ENCODE results near the gene MAP3K3.
A peak's percentile ranks its signal among the peaks of the same experiment; 100 is the strongest.

The MAP3K3 gene

DNA sequence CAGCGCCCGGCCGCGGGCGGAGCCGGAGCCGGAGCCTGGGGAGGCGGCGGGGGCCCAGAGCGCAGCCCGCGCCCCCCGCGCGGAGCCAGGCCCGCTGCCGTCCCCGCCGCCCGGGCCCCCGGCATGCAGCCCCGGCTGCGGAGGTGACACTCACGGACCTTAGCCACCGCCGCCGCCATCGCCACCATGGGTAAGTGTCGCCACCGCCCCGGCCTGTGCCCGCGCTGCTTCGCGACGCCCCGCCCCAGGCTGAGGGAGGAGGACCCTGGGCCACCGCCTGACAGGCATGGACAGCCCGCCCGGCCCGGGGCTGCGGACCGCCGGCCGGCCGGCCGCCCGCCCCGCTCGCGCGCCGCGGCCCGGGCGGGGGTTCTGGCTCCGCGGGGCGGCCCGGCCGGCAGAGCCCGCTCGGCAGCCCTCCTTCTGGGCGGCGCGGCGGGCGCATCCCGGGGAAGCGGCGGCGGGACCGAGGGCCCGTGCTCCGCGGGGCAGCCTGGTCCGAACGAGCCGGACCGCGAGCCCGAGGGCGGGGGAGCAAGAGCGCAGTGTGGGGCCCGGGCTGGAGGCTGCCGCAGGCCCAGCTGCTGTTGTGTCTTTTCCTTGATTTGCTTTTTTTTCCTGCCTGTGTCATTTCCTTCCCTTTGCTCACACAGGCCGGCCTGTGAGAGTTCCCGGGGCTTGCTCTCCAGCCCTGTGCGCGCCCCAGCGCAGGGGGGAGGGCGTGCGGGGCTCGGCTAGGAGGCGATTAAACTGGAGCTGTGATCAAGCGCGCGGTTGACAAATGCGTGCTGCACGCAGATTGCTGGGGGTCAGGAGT lies 565 bp downstream of the MAP3K3 start:
- H3K4me3 ChIP-seq (ENCODE audit: low read depth, low read length): peak overlapping the region; percentile 82

DNA sequence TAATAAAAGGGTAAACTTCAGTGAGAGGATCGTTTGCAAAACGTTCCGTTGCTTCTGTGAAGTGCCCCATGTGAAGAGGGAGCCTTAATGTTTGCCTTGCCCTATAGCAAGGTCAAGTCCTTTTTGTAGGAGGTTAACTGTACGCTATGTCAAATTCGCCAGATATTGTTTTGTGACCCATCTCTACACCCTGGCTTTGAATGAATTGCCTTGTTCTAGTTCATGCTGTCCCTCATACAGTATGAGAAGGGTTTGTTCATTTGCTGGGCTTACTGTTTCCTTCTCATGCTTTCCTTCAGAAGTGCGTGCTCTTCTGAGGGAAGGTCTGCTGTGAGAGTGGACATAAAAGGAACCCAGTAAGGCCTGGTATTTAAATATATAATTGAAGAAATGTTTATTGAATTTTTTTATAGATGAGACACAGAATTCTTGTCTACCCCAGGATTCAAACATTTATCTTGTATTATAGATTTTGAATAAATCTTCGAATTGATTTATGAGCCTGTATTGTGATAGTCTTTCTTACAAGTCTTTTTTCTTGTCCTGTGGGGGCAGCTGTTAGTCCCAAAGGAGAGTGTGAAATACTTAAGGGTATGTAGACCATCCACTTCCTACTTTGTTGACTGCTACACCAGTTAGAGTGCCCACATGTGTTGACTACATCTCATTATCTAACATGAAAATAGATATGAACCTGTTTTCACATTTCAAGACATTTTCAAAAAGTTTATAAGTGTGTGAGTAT lies 1.7 kb downstream of the MAP3K3 start:
- peak overlapping the region; percentile 82 for H3K4me3 ChIP-seq (ENCODE audit: low read depth, low read length)

DNA sequence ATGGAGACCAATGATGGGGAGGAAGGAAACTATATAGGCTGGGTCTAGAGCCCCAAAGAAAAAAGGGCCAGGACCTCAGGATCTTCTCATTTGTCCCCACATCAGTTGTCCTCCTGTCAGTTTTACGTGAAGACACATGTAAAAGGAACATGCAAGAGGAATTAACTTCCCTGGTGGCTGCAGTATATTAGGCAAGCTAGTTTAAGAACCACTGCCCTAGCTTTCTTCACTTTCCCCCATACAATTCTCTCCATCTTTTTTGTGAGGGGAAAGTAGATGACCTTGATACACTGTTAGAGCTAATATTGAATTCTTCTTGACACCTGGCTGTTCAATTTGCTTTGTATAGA lies 2.3 kb downstream of the MAP3K3 start:
- H3K4me3 ChIP-seq (ENCODE audit: low read depth, low read length): no peak overlapping the region

DNA sequence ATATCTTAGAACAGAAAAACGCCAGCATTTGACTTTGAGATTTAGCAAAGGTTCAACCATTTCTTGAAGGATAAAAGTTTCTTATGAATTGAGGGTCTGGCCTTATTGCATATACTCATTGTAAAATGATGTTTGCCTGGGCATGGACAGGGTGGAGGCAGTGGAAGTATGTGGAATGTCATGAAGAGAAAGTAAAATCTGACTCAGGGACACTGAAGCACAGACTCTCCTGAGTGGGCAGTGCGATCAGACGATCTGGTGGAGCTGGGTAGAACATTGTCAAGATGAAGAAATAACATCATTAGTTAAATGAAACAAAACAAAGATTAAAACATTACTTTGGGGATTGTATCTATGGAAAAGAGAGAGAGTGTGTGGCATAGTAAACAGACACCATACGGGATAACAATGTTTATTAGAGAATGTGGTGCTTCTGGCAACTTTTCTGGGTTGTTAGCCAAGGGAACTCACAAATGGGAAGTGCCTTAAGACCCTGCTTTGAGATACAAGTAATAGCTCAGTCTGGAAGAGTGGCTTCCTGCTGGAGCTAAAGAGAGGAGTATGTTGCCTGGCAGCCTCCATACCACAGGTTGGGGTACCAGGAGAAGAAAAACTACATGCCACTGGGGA lies 4.4 kb downstream of the MAP3K3 start:
- no peak overlapping the region for H3K4me3 ChIP-seq (ENCODE audit: low read depth, low read length)

DNA sequence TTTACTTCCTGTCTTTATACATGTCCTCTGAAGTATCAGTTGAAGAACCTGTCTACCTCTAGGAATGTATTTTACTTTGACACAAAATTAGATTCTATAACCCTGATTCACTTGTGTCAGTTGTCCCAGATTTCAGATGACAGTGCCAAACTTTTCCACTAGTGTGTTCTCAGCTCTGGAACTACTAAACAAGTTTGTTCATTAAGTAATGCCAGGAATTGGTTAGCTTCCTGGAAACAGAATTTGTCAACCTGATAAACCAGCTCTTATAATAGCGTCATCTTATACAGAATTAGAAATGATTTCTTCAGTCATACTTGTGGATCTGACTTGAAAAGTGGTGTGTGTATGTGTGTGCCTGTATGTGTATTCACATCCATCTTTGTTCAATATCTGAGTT lies 7.4 kb downstream of the MAP3K3 start:
- no peak overlapping the region for H3K4me3 ChIP-seq (ENCODE audit: low read depth, low read length)

DNA sequence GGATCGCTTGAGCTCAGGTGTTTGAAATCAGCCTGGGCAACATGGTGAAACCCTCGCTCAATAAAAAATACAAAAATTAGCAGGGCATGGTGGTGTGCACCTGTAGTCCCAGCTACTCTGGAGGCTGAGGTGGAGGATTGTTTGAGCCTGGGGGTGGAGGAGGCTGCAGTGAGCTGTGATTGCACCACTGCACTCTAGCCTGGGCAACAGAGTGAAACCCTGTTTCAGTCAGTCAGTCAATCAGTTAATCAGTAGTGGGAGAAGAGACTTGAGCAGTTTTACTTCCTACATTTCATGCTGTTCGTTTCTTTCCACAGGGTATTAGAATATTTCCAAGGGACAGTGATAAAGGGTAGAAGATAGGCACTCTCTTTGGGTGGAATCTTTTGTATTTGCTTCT lies 8.8 kb downstream of the MAP3K3 start:
- H3K4me3 ChIP-seq (ENCODE audit: low read depth, low read length): no peak overlapping the region

DNA sequence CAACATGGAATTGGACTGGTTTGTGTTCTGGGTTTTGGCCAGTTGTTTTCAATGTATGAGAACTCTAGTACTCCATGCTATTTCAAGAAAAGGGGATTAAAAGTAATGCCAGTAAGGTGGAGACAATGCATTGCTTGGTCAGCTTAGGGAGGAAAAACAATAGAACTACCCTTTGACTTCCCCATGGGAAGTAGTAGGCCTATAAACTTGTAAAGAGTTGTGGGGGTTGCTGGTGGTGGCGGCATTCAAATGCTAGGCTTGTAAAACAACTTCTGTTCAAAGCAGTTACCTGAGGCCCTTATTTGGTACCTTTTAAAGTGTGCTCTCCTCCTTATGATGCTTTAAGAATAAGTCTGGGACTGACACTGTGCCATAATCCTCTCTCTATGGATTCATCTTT lies 9.4 kb downstream of the MAP3K3 start:
- no peak overlapping the region for H3K4me3 ChIP-seq (ENCODE audit: low read depth, low read length)

DNA sequence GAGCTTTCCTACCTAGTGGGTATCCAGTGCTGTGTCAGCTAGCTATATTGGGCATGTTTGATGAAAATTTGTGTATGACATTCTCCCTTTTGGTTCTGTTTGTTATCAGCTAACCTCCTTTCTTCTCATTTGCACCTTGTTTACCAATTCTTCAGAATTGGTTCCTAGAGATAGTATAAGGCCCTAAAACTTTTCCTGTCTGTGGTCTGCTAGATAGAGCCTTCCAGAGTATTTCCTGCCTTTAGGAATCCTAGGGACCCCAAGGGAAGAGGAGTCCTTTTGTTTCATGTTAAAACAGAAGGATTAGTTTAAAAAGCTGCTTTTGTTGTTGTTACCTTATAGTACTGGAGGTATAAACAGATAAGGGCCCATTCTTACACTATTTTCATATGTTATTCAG lies 11.5 kb downstream of the MAP3K3 start:
- no peak overlapping the region for H3K4me3 ChIP-seq (ENCODE audit: low read depth, low read length)

DNA sequence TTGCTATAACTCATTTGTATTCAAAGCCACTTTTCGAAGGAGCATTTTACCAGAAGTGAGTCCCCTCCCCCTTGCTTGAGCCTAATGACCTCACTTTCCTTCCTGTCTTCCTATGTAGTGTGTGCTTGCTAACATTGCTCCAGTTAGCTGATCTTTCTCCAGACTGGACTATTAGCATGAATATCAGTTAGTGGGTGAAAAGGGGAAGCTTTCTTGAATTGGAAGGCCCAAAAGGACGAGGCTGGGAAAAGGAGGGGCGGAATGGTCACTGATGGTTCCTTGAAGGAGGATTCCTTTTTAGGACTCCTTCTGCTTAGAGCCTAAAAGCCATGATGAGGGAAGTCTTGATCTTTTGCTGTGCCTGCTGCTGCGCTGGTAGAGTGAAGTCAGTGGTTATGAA lies 11.9 kb downstream of the MAP3K3 start:
- H3K4me3 ChIP-seq (ENCODE audit: low read depth, low read length): no peak overlapping the region

DNA sequence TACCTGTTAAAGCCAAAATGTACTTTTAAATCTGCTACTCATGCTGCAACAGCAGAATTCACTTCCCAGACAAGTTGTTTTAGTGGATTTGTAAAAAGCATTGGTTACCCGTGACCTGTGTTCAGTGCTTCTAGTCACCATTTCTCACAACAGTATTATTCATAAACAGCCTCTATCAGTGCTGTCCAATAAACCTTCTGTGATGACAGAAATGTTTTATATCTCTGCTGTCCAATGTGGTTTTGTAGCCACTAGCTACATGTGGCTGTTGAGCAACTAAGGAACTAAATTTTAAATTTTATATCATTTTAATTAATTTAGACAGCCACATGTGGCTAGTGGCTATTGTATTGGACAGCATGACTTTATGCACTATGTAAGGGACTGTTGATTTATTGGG lies 12.6 kb downstream of the MAP3K3 start:
- no peak overlapping the region for H3K4me3 ChIP-seq (ENCODE audit: low read depth, low read length)

DNA sequence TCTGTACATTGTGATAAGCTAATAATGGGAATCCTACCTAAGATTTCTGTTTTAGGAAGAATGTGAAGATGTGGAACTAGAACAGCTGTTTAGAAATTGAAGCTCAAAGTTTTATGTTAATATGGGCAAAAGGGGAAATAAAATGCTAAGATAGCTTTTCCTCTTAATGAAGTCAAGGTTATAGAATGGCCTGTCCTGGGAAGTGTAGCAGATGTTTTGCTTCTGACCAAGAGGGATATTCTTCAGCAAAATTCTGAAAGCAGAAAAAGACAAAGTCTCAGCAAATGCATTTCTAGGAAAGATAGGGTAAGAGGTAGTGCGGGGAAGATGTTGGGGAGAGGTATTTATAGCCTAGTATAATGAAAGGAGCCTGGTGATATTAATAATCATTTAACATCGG lies 13.1 kb downstream of the MAP3K3 start:
- H3K4me3 ChIP-seq (ENCODE audit: low read depth, low read length): no peak overlapping the region

DNA sequence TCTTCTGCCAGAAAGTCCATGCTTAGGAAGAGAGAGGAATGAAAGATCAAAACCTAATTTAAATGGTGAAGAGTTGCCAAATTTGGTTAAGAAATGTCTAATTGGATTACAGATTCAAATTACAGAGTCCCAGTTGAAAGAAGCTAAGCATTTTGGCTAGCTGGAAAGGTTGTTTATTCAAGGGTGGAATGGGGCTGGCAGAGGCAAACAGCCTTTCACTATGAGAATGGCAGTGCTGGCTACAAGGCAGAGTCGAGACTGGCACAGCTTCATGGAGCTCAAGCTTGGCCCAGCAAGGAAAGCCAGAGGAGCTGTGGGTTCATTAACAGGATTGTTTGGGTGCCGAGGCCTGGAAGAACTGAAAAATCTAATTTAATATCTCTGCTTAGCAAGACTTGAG lies 13.6 kb downstream of the MAP3K3 start:
- H3K4me3 ChIP-seq (ENCODE audit: low read depth, low read length): no peak overlapping the region

DNA sequence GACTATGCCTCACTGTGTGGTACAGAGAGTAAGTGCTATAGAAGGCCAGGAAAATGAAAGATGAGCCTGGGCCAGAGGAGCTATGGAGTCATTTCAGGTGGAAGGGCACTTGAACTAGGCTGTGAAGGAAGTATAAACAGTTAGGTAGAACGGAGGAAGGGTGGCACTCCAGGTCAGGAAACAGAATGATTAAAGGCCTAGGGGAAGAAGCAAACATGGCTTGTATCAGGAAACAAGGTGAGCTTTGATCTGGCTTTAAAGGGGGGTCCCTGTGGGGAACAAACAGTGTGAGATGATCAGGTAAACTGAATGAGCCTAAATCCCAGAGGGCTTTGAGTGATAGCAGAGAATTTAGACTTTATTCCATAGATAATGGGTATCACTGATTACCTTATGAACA lies 16.9 kb downstream of the MAP3K3 start:
- H3K4me3 ChIP-seq (ENCODE audit: low read depth, low read length): no peak overlapping the region

DNA sequence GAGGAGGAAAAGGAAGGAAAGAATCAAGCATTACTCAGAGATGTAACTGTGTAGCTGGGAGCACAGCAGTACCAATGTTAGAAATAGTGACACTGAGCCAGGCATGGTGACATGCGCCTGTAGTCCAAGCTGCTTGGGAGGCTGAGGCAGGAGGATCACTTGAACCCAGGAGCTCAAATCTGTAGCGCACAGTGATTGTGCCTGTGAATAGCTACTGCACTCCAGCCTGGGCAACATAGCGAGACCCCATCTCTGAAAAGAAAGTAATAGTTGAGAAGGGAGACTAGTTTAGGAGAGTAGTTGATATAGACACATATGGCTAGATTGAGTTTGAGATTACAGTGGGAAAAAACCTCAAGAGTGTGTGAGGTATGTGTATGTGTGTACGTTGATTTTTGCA lies 17.8 kb downstream of the MAP3K3 start:
- no peak overlapping the region for H3K4me3 ChIP-seq (ENCODE audit: low read depth, low read length)

DNA sequence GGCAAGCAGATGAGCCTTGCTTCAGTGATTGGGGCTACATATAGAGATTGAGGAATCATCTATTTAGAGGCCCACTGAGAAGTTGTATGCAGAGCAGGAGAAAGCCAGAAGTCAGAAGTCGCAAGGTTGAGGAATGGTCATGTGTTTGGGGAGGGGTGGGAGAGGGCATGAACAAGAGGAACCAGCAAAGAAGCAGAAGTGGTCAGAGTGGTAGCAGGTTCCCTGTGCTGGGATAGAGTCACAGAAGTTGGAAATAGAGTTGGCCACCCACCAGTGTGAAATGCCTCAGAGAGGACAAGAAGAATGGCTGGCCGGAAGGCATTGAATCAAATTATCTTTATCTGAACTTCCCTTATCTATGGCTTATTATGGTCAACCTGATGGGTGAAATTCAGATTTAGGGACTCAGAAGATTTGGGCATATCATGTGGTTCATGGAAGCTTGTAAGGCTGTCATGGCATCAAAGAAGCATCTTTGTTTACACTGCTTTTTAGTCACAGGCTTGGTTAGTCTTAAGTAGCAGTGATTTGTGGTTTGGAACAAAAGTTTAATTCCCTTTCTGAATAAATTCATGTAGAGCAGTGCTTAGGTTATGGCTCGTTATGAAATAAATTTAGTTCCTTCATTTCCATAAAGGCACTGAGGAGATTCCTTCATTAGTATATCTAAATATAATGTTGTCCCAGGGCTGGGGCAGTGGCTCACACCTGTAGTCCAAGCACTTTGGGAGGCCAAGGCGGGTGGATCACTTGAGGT lies 19.7 kb downstream of the MAP3K3 start:
- no peak overlapping the region for H3K4me3 ChIP-seq (ENCODE audit: low read depth, low read length)

DNA sequence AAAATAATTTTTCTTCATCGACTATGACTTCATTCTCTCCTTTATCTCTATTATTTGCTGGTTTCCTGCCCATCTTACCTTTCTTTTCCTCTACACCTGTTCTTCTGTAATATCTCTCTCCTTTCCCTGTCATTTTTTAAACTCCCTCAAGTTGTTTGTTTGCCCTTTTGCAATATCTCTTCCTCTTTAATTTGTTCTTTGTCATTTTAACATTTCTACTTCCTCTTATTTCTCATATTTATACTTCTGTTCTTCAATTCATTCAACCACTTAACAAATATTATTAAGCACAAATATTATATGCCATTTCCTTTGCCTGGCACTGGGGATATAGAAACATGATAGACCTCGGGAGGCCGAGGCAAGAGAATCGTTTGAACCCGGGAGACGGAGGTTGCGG lies 22.6 kb downstream of the MAP3K3 start:
- no peak overlapping the region for H3K4me3 ChIP-seq (ENCODE audit: low read depth, low read length)

DNA sequence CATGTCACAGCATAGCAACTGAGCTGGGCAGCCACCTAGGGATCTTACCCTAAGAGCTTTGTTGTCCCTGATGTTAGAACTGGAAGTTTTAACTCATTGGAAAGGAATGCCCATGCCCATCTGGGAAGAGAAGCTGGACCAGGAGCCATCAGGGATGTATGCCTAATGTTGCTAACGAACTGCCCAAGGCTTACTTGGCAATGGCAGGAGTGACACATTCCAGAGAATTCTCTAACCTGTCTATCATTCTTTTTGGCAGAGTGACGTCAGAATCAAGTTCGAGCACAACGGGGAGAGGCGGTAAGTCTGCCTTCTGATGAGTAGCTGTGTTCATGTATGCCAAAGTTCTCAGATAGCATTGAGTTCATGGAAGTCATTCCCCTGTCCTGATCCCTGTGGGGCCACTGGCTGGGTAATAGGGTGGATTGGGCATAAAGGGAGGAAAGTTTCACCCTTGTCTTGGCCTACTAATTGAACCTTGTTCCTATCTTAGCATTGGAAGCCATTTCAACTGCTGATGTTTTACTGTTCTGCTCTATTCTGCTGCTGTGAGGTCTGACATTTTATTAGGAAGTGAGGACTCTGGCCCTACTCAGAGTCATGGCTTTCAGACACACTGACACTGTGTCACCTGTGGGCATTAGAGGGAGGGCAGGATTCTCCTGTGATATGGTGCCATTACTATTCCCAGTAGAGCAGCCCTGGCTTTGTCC lies 23.7 kb downstream of the MAP3K3 start:
- H3K4me3 ChIP-seq (ENCODE audit: low read depth, low read length): no peak overlapping the region

DNA sequence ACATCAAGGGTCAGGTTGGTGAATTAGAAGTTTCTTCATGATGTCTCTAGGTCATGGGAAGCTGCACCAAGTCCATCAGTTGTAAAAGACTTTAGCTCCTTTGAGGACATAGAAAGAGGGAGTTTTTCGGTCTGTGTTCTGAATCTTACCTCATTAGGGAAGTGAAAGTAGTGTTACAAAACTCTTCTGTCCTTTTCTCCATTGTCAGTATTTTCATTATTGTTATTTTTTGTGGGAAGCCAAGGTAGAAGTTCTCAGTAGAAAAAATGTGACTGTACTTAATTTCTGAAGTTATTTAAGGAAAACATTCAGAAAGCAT lies 24.2 kb downstream of the MAP3K3 start:
- no peak overlapping the region for H3K4me3 ChIP-seq (ENCODE audit: low read depth, low read length)

DNA sequence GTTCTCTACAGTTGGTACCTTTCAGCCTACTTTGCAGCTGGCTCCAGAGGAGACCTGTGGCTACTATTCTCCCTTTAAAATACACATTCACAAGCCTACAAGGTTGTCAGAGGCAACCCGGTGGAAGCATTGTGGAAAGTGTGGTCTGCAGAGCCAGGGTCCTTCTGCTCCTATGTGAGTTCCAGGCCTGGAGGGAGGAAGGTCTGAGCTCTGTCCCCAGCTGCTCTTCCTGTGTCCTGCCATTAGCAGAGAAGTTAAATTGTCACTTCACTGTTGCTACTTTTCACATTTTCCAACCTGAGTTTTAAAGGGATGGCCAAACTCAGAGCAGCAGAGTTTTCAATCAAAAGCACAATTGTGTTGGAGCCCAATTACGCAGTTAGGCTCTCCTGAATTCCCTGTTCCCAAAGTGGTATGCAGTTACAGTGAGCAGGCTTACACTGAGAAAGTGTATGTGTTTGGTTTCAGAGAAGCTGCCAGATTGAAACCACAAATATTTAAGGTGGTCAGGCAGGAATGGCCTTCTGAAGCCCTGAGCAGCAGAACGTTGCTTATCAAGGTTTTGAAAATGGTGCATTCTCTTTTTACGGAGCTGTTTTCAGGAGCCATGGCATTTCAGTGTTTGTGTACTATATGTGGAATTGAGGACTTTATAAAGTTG lies 25.0 kb downstream of the MAP3K3 start:
- no peak overlapping the region for H3K4me3 ChIP-seq (ENCODE audit: low read depth, low read length)

DNA sequence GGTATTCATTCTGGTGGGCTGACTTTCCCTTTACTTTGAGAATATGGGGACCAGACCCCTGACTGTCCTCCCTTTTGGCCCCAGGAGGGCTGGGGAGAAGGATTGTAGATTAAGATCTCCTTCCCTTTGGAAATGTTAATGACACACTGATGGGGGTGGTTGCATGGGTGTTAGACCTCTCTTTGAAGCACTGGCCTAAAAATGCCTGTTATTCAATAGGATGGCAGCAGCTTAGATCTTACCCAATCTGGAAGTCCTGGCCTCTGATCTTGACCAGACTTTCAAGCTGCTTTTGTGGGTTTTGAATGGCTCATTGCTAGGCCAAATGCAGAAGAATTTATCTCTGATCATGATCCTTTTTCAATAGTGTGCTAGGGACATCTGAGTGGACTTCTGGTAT lies 25.7 kb downstream of the MAP3K3 start:
- H3K4me3 ChIP-seq (ENCODE audit: low read depth, low read length): no peak overlapping the region
